ENCODE measurements around the gene BPIFB1. TPM values are rescaled to one million over a fixed set of nuclear protein-coding genes. Genes with fewer than 3 reads are reported as not detected.

BPIFB1 gene, protein sequence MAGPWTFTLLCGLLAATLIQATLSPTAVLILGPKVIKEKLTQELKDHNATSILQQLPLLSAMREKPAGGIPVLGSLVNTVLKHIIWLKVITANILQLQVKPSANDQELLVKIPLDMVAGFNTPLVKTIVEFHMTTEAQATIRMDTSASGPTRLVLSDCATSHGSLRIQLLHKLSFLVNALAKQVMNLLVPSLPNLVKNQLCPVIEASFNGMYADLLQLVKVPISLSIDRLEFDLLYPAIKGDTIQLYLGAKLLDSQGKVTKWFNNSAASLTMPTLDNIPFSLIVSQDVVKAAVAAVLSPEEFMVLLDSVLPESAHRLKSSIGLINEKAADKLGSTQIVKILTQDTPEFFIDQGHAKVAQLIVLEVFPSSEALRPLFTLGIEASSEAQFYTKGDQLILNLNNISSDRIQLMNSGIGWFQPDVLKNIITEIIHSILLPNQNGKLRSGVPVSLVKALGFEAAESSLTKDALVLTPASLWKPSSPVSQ
- 0.09 to 0.11 TPM in 2 of 3 replicates, not detected in the other for total RNA-seq (2021)
- not detected for Bru-seq, nascent RNA
- long read RNA-seq, experiment 1: 0 reads
- long read RNA-seq, experiment 2: 0 reads
- long read RNA-seq, experiment 3: 0 reads

GRCh38 chr20:33282991-33283555, at the start of gene BPIFB1:
Gene BPIFB1, plus strand, starts transcription at chr20:33283214. Its CDS starts 2,860 bp downstream, at chr20:33286074.
- no peak within 1 kb of the TSS for H3K27ac Mint-ChIP-seq
- ChIA-PET CTCF (interaction anchor here (0.8 kb wide), 1 partner anchor 20 kb away, joined by 5 read pairs; no protein-coding TSS in a partner anchor), POLR2A (no interaction called here)
- H3K9me3 Mint-ChIP-seq: no peaks in the 10 kb centered on the region
- no peak for ATAC-seq
- no peaks in the 10 kb centered on the region; the same call in 1 of the 2 replicates for H3K27me3 Mint-ChIP-seq (ENCODE audit: low read depth)
- TF ChIP-seq OVOL2 (CRISPR knock-in tag; IDR thresholded peaks at IDR 0.05; ENCODE audit: borderline replicate concordance): no peak
- TF ChIP-seq, protein P1, sequence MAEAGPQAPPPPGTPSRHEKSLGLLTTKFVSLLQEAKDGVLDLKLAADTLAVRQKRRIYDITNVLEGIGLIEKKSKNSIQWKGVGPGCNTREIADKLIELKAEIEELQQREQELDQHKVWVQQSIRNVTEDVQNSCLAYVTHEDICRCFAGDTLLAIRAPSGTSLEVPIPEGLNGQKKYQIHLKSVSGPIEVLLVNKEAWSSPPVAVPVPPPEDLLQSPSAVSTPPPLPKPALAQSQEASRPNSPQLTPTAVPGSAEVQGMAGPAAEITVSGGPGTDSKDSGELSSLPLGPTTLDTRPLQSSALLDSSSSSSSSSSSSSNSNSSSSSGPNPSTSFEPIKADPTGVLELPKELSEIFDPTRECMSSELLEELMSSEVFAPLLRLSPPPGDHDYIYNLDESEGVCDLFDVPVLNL (CRISPR knock-in tag; IDR thresholded peaks at IDR 0.05; ENCODE audit: borderline replicate concordance, low read depth): no peak
- TF ChIP-seq ZNF423 (CRISPR knock-in tag; IDR thresholded peaks at IDR 0.05): no peak
- no peak for TF ChIP-seq IRF2 (CRISPR knock-in tag; IDR thresholded peaks at IDR 0.05; ENCODE audit: borderline replicate concordance, low read depth)
- TF ChIP-seq ZNF317 (CRISPR knock-in tag; IDR thresholded peaks at IDR 0.05; ENCODE audit: borderline replicate concordance, low read depth): no peak
- TF ChIP-seq, protein P2, sequence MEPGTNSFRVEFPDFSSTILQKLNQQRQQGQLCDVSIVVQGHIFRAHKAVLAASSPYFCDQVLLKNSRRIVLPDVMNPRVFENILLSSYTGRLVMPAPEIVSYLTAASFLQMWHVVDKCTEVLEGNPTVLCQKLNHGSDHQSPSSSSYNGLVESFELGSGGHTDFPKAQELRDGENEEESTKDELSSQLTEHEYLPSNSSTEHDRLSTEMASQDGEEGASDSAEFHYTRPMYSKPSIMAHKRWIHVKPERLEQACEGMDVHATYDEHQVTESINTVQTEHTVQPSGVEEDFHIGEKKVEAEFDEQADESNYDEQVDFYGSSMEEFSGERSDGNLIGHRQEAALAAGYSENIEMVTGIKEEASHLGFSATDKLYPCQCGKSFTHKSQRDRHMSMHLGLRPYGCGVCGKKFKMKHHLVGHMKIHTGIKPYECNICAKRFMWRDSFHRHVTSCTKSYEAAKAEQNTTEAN (CRISPR knock-in tag; IDR thresholded peaks at IDR 0.05): no peak
- TF ChIP-seq GRHL2 (CRISPR knock-in tag; IDR thresholded peaks at IDR 0.05; ENCODE audit: insufficient replicate concordance, severe bottlenecking): no peak
- TF ChIP-seq JAZF1 (CRISPR knock-in tag; IDR thresholded peaks at IDR 0.05): no peak
- TF ChIP-seq NFYB (CRISPR knock-in tag; conservative IDR thresholded peaks at IDR 0.05; ENCODE audit: low read depth): no peak
- no peak for TF ChIP-seq MYBL2 (CRISPR knock-in tag; IDR thresholded peaks at IDR 0.05)
- TF ChIP-seq HMGXB4 (CRISPR knock-in tag; IDR thresholded peaks at IDR 0.05): no peak
- no peak for TF ChIP-seq HMGA2 (CRISPR knock-in tag; IDR thresholded peaks at IDR 0.05)
- TF ChIP-seq TCF7 (CRISPR knock-in tag; IDR thresholded peaks at IDR 0.05; ENCODE audit: low read depth): no peak
- H3K4me1 Mint-ChIP-seq: peaks cover 7% of the 10 kb centered on the region
- no peak for DNase-seq (ENCODE audit: low spot score)
- H3K36me3 Mint-ChIP-seq: no peaks in the 10 kb centered on the region
- no peak within 1 kb of the TSS for H3K4me3 Mint-ChIP-seq

DNA sequence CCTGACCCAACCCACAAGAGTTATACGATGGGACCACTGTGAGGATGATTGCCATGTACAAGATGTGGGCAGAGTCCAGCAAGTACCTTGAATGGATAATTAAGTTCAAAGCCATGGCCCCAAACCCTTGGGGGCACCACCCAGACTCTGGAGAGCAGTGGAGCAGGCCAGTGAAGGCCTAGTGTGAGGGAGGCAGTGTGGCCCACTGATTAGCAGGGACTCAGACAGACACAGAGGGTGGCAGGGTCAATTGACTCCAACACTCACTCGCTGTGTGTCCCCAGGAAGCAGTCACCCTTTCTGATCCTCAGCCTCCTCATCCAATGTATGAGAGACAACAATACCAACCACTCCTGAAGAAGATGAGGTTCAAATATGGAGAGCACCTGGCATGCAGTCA, 49.0 kb upstream of the BPIFB1 start:
- no peak for DNase-seq (ENCODE audit: low spot score)
- peaks cover 3% of the 10 kb centered on the region for H3K27me3 Mint-ChIP-seq (ENCODE audit: low read depth)
- POLR2A ChIA-PET: no interaction called here
- H3K36me3 Mint-ChIP-seq: no peaks in the 10 kb centered on the region
- peaks cover 3% of the 10 kb centered on the region; the same call in 1 of the 2 replicates for H3K4me1 Mint-ChIP-seq
- CTCF ChIA-PET: no interaction called here
- H3K4me3 Mint-ChIP-seq: no peak overlapping the region
- no peak overlapping the region for H3K27ac Mint-ChIP-seq
- no peak for ATAC-seq
- H3K9me3 Mint-ChIP-seq: no peaks in the 10 kb centered on the region
- no peak for TF ChIP-seq NFATC4 (CRISPR knock-in tag; IDR thresholded peaks at IDR 0.05)
- no peak for TF ChIP-seq FOXP1 (CRISPR knock-in tag; IDR thresholded peaks at IDR 0.05; ENCODE audit: borderline replicate concordance)
- TF ChIP-seq HMGXB4 (CRISPR knock-in tag; IDR thresholded peaks at IDR 0.05): no peak
- no peak for TF ChIP-seq ZNF232 (CRISPR knock-in tag; IDR thresholded peaks at IDR 0.05)
- TF ChIP-seq CDX4 (CRISPR knock-in tag; IDR thresholded peaks at IDR 0.05; ENCODE audit: borderline replicate concordance): no peak
- no peak for TF ChIP-seq ETV6 (CRISPR knock-in tag; IDR thresholded peaks at IDR 0.05)
- no peak for TF ChIP-seq ELF4 (CRISPR knock-in tag; IDR thresholded peaks at IDR 0.05; ENCODE audit: low read depth)
- no peak for TF ChIP-seq ESRRA (CRISPR knock-in tag; IDR thresholded peaks at IDR 0.05; ENCODE audit: borderline replicate concordance)
- no peak for TF ChIP-seq ZNF416 (CRISPR knock-in tag; IDR thresholded peaks at IDR 0.05)
- no peak for TF ChIP-seq ZSCAN18 (CRISPR knock-in tag; IDR thresholded peaks at IDR 0.05)
- TF ChIP-seq, protein P3, sequence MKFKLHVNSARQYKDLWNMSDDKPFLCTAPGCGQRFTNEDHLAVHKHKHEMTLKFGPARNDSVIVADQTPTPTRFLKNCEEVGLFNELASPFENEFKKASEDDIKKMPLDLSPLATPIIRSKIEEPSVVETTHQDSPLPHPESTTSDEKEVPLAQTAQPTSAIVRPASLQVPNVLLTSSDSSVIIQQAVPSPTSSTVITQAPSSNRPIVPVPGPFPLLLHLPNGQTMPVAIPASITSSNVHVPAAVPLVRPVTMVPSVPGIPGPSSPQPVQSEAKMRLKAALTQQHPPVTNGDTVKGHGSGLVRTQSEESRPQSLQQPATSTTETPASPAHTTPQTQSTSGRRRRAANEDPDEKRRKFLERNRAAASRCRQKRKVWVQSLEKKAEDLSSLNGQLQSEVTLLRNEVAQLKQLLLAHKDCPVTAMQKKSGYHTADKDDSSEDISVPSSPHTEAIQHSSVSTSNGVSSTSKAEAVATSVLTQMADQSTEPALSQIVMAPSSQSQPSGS (CRISPR knock-in tag; IDR thresholded peaks at IDR 0.05; ENCODE audit: borderline replicate concordance, low read depth): no peak
- TF ChIP-seq SOX15 (CRISPR knock-in tag; IDR thresholded peaks at IDR 0.05): no peak
